Measurements from ENCODE around the gene PGP.
"Not testable (repeated sequence)": the region's sequence is repeated elsewhere in the genome, so short reads cannot be mapped to it uniquely, and the experiment has no call there.

Gene PGP

GRCh38 chr16:2213817-2214718 lies 572 bp downstream of the PGP start:
- no peak for DNase-seq (ENCODE audit: low read depth)

DNA sequence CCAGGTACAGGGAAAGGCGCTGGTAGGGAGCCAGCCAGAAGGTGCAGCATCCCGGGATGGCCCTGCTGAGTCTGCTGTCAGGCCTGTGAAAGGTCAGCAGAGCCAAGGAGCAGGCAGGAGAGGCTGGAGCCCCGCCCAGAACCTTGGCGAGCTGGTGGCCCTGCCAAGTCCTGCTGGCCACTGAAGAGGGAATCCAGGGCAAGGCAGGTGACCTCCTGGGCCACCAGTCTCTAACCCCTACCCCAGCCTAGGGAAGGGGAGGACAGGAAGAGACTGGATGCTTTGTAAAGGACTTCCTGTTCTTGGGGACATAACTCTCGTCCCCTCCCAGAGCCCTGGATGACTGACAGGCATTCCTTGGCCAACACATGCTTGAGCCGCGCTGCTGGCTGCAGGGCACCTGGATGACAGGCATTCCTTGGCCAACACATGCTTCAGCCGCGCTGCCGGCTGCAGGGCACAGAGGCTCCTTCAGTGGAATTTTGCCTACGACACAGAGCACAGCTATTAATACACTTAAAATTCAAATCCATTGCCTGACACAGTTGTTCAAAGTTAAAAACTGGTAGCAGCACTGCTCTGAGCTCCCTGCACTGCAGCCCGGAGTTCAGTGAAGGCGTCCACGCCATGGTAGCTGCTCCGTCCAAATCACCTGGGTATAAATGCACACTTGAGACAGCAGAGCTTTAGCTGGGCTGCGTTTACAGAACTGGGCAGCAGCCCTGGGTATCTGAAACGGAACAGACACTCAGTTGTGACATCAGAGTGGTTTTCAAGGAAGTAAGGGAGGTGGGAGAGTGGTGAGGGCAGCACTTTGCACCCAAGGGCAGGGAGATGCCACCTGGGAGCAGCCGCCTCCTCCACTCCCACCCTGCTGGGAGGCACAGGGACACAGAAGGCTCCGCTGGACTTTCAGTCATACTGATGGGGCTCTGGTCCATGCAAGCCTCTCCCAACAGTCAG lies 2.0 kb downstream of the PGP start:
- no peak for DNase-seq (ENCODE audit: low read depth)

- no peak for DNase-seq (ENCODE audit: low read depth)
Observed at GRCh38 chr16:2211923-2212347, 2.7 kb downstream of the PGP start.

- no peak for DNase-seq (ENCODE audit: low read depth)
Observed at GRCh38 chr16:2210386-2211365, 4.0 kb downstream of the PGP start, which contains the start of gene BRICD5. Gene BRICD5, minus strand, starts transcription at chr16:2210863. Its CDS starts 30 bp downstream, at chr16:2210833.

GRCh38 chr16:2210009-2210332 lies 4.7 kb downstream of the PGP start:
- no peak for DNase-seq (ENCODE audit: low read depth)

DNA sequence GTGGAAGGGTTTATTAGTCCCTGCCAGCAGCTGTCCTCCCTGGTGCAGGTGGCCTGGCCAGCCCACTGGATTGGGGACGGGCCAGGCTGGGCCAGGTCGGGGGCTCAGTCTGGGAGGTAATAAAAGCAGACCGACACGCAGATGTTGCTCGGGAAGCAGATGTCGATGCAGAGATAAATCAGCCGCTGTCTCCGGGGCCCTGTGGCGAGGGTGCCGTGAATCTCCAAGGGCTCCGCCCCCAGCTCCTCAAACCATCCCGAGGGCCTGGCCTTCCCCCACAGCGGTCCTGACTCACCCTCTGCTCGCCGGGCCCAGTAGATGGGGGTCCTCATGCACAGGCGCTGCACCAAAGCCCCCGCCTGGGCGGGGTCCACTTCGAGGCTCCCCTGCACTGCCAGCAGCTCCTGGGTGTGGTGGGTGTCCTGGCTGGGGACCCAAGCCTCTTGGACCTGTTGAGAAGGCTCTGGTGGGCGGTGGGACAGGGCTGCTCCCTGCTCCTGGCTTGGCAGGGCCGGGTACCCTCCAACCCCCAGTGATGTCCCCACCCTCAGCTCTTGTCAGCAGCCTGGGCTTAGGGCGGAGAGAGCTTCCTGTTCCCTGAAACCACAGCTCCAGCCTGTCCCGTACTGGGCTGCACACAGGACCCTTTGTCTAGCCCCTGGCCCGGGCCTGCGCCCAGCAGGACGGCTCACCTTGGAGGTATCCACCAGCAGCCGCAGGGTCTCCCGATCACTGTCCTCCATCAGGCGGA lies 5.2 kb downstream of the PGP start:
- DNase-seq (ENCODE audit: low read depth) = no peak

- no peak for DNase-seq (ENCODE audit: low read depth)
Observed at GRCh38 chr16:2208772-2209171, 5.9 kb downstream of the PGP start.

- DNase-seq (ENCODE audit: low read depth) = no peak
Observed at GRCh38 chr16:2208308-2208707, 6.3 kb downstream of the PGP start.

- DNase-seq (ENCODE audit: low read depth) = no peak
Observed at GRCh38 chr16:2207872-2208271, 6.8 kb downstream of the PGP start.

- no peak for DNase-seq (ENCODE audit: low read depth)
Observed at GRCh38 chr16:2206780-2207433, 7.7 kb downstream of the PGP start.

- DNase-seq (ENCODE audit: low read depth) = no peak
Observed at GRCh38 chr16:2206420-2206779, 8.2 kb downstream of the PGP start.

- DNase-seq (ENCODE audit: low read depth) = no peak
Observed at GRCh38 chr16:2205967-2206313, 8.7 kb downstream of the PGP start.

DNA sequence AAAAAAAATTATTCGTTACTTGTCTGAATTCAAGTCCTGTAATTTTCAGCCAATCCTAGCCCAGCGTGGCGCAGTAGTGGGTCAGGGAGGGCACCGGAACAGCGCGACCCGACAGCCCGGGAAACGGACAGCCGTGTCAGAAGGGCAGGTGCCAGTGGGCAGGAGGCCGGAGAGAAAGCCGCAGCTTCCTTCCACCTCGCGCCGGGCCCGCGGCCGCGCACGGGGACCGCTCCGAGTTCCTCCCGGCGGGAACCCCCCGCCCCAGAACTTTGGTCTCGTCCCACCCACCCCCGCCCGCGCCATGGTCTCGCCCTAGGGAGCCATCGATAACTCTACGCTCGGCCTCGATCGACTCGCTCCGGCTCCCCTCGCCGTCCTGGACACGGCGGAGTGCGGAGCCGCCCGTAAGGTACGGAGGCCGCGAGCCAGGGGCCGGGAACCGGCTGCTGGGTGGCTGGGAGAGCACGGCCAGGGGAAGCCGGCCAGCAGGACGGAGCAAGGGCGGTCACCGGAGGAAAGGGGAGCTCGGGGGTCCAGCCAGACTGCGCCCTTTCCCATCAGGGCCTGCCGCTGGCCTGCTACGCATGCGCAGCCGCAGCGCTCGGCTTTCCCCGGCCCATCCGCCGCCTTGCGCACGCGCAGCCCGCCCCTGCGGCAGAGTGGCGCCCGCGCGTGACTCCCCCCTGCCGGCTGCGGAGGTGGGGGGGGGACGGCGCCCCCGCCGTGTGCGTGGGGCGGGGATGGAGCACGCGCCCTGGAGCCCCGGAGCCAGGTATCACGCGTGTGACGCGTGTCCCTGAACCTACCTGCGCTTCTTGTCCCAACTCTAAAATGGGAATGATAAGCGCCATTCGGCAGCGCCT lies 9.3 kb downstream of the PGP start, which contains the start of gene MLST8:
MLST8 (plus strand) TSS at position 351 of the 863 bp plus-strand sequence. CDS start 632 bp downstream, outside the sequence.
- peak; percentile 26 for DNase-seq (ENCODE audit: low read depth)

DNA sequence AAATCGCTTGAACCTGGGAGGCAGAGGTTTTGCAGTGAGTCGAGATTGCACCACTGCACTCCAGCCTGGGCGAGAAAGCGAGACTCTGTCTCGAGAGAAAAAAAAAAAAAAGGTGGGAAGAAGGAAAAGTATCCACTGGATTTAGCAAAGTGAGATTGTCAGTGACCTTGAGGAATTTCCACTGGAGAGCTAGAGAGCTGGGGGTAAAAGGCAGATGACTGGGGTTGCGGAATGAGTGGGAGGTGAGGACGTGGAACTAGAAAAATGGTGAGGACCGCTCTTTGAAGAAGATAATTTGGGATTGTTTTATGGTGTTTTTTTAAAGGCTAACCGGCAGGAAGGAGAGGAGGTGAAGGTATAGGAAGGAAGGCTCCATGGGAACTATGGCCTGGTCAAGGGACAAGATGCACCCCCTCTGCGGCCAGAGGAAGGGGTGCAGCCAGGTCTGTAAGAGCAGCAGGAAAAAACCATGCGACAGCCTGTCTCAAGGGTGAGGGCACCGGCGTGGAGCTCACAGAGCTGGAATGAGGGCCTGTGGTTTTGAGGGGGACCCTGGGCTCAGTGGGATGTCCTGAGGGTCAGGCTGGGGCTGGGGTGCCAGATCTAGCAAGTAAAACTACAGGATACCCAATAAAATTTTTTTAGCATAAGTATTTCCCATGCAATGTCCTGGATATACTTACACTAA lies 10.1 kb downstream of the PGP start:
- DNase-seq (ENCODE audit: low read depth) = no peak

- DNase-seq (ENCODE audit: low read depth) = not testable (repeated sequence)
Observed at GRCh38 chr16:2203119-2203688, 11.4 kb downstream of the PGP start.

DNA sequence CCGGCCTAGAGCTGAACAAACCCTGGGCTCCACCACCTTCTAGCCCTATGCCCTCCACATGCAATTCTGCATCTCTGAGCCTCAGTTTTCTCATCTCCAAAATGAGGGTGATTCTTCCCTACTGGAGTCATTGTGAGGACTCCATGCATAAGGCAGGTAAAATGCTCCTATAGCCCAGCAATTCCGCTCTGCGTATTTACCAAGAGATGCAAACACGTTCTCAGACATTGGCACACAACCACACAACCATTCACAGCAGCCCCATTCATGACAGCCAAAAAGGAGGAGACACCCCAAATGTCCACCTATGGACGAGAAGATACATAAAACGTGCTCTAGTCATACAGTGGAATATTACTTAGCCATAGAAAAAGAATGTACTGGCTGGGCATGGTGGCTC lies 14.3 kb downstream of the PGP start:
- no peak for DNase-seq (ENCODE audit: low read depth)

GRCh38 chr16:2199621-2200139 lies 15.0 kb downstream of the PGP start:
- no peak for DNase-seq (ENCODE audit: low read depth)

GRCh38 chr16:2199095-2199494 lies 15.5 kb downstream of the PGP start:
- no peak for DNase-seq (ENCODE audit: low read depth)
